ENCODE data around the gene ZFP69B. TPM values are rescaled to one million over a fixed set of nuclear protein-coding genes. Genes with fewer than 3 reads are reported as not detected.

ZFP69B gene
- total and polyA plus RNA-seq, 10 of the 15 experiments (the other 5 are each of a cell fraction or from before 2014, with no cell fraction given) = 1.3 to 5.7 (median 3.4) TPM

DNA sequence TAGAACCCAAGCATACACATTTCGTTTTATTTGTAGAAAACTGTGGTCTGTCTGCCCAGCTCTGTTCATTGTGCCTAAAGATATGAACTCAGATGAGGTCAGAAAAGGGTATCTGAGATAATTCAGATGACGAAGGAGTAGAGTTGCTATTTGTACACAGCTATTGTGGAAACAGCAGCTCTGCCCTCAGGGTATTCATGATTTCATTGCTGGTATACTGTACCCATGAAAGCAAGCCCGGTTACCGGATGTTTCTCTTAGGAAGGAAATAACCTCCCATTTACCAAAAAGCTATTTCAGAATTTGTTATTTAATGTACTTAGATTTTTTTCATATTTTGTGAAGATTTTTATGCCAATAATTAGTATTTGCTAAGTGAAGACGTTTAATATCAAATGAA lies 39.0 kb upstream of the ZFP69B start:
- Histone ChIP-seq H3K27me3 (replicated peaks in 1 of 2; ENCODE audit: control insufficient read depth in 2 of 2, insufficient read depth in 2 of 2, low read length in 1 of 2) (no peaks in the 10 kb centered on the region), H3K4me1 (ENCODE audit: control insufficient read depth, insufficient read depth, low read length) (no peaks in the 10 kb centered on the region), H3K4me2 (ENCODE audit: control insufficient read depth, insufficient read depth) (no peak overlapping the region), H3K4me3 (no peak overlapping the region), H4K20me1 (ENCODE audit: control insufficient read depth, insufficient read depth) (no peaks in the 10 kb centered on the region), H3K9me3 (replicated peaks; ENCODE audit: control insufficient read depth, insufficient read depth, low read length) (no peaks in the 10 kb centered on the region), H3K27ac (ENCODE audit: control insufficient read depth, insufficient read depth) (no peak overlapping the region), H2AFZ (ENCODE audit: control insufficient read depth, low read depth, low read length) (no peak overlapping the region), H3K9ac (ENCODE audit: control insufficient read depth, insufficient read depth, low read length) (no peak overlapping the region), H3K79me2 (ENCODE audit: control insufficient read depth, insufficient read depth, low read length) (peaks cover 15% of the 10 kb centered on the region), H3K36me3 (ENCODE audit: control insufficient read depth in 2 of 2, insufficient read depth in 2 of 2, low read length in 1 of 2) (peaks cover 16 to 55% of the 10 kb centered on the region in 2 experiments)
- ChIA-PET CTCF (interaction anchor here (0.8 to 3.1 kb wide), 11 partner anchors 10 to 327 kb away, joined by 3 to 13 read pairs (median 4); no protein-coding TSS in a partner anchor), SMC1A (ENCODE audit: uncharacterized antibody, unreplicated experiment) (interaction anchor here (0.6 to 2.2 kb wide), 8 partner anchors 24 to 269 kb away, joined by 3 to 8 read pairs (median 3); no protein-coding TSS in a partner anchor), POLR2A (no interaction called here), RAD21 (ENCODE audit: unreplicated experiment) (interaction anchor here (1.7 kb wide), 1 partner anchor 73 kb away, joined by 9 read pairs; no protein-coding TSS in a partner anchor)
- ATAC-seq (no peak), DNase-seq (ENCODE audit: low read depth, low spot score) (no peak), FAIRE-seq (no peak)
- intact Hi-C loops (cut with micrococcal nuclease; ENCODE audit: unreplicated experiment) = no loop called here
- 97% methylated on average over 5 of the region's 5 CpGs for WGBS (ENCODE audit: insufficient coverage, insufficient replicate concordance, low lambda C conversion rate, missing lambda C conversion rate)
- TF ChIP-seq EZH2 (IDR thresholded peaks at IDR 0.05; ENCODE audit: borderline replicate concordance, control insufficient read depth, low read depth, low read length) (no peak), RB1 (IDR thresholded peaks at IDR 0.05; ENCODE audit: borderline replicate concordance) (no peak), HCFC1 (IDR thresholded peaks at IDR 0.05; ENCODE audit: low read length) (no peak), CBX3 (IDR thresholded peaks at IDR 0.05; ENCODE audit: borderline replicate concordance, low read depth) (no peak), SRF (IDR thresholded peaks at IDR 0.05; ENCODE audit: low read depth in 2 of 2, low read length in 2 of 2) (no peak), REST (IDR thresholded peaks at IDR 0.05; ENCODE audit: low read depth, low read length) (no peak), NR2C1 (IDR thresholded peaks at IDR 0.05) (no peak), SIN3A (IDR thresholded peaks at IDR 0.05; ENCODE audit: low read depth, low read length) (no peak), SMC3 (IDR thresholded peaks at IDR 0.05; ENCODE audit: borderline replicate concordance, low read length) (no peak)
- no TSS peak for BruUV-seq (replicated peaks)
- in situ Hi-C loops (cut with MboI) = no loop called here

Measured in GM12878 (cell line).